Measurements from ENCODE around the gene DCST1. TPM values are rescaled to one million over a fixed set of nuclear protein-coding genes. Genes with fewer than 3 reads are reported as not detected.

Gene DCST1
- total and polyA plus RNA-seq, 2 donors (not counting 3 experiments of a cell fraction or from before 2014, with no cell fraction given) = not detected

DNA sequence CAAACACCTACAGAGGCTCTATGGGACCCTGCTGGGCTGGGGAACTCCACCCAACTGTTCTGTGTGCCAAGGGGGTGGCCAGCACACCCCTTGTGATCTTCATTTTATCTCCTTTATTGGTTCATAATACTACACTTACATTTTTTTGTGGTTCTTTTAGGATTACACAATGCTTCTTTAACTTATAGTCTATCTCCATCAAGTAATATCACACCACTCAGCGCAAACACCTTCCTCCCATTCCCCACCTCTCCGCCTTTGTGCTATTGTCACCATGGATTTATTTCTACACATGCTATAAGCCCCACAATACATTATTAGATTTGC lies 61.0 kb downstream of the DCST1 start:
- Histone ChIP-seq H3K27me3 (ENCODE audit: control insufficient read depth in 2 of 2, insufficient read depth in 2 of 2, low read length in 2 of 2) (peaks cover 8 to 19% of the 10 kb centered on the region in 2 experiments), H3K79me2 (ENCODE audit: control insufficient read depth, insufficient read depth, low read length) (no peaks in the 10 kb centered on the region), H2AFZ (ENCODE audit: low read depth, low read length) (no peak overlapping the region), H3K4me3 (replicated peaks in 1 of 3; ENCODE audit: insufficient read depth in 1 of 3, low read depth in 1 of 3, low read length in 3 of 3) (no peak overlapping the region), H3K4me1 (ENCODE audit: control insufficient read depth, extremely low read depth, insufficient read depth, low read length) (no peaks in the 10 kb centered on the region), H3K9ac (replicated peaks; ENCODE audit: extremely low read depth, insufficient read depth, low read length) (no peak overlapping the region), H3K9me3 (replicated peaks; ENCODE audit: control insufficient read depth, insufficient read depth, low read length) (no peaks in the 10 kb centered on the region), H3K36me3 (ENCODE audit: control insufficient read depth in 2 of 2, extremely low read depth in 1 of 2, insufficient read depth in 2 of 2, low read length in 2 of 2) (no peaks in the 10 kb centered on the region), H3K9me1 (replicated peaks; ENCODE audit: control insufficient read depth, extremely low read depth, insufficient read depth, low read length) (no peaks in the 10 kb centered on the region), H3K27ac (ENCODE audit: insufficient read depth, low read depth, low read length) (no peak overlapping the region), H4K20me1 (replicated peaks; ENCODE audit: control insufficient read depth, extremely low read depth, insufficient read depth, low read length) (no peaks in the 10 kb centered on the region), H3K4me2 (ENCODE audit: insufficient read depth, low read length) (no peak overlapping the region)
- dilution Hi-C loops (cut with MboI; ENCODE audit: extremely low pct_ligation_motif_present, low sequenced_read_pairs) (no loop called here), intact Hi-C loops (cut with micrococcal nuclease) (loop anchor here (1.0 kb wide), 2 partner anchors 30 to 41 kb away; partner anchors contain the start of gene SLC50A1)
- DNase-seq (ENCODE audit: low read depth, low spot score) (no peak), FAIRE-seq (no peak)
- ChIA-PET CTCF (interaction anchor here (0.9 to 13.7 kb wide), 4 partner anchors 12 to 75 kb away, joined by 3 to 673 read pairs (median 4); partner anchors contain the start of gene KRTCAP2), POLR2A (no interaction called here)
- TF ChIP-seq JUN (IDR thresholded peaks at IDR 0.05; ENCODE audit: borderline replicate concordance, insufficient read depth, insufficient read length, low read depth) (no peak), MYC (IDR thresholded peaks at IDR 0.05; ENCODE audit: low read depth, low read length) (no peak), EZH2 (IDR thresholded peaks at IDR 0.05; ENCODE audit: borderline replicate concordance, low read depth, low read length, severe bottlenecking) (peak; percentile 23)
- no TSS peak for BruUV-seq (replicated peaks)

GRCh38 chr1:155099331-155099730 lies 65.7 kb downstream of the DCST1 start:
- Histone ChIP-seq H3K27me3 (ENCODE audit: control insufficient read depth in 2 of 2, insufficient read depth in 2 of 2, low read length in 2 of 2) (peaks cover 8 to 19% of the 10 kb centered on the region in 2 experiments), H3K9me1 (replicated peaks; ENCODE audit: control insufficient read depth, extremely low read depth, insufficient read depth, low read length) (no peaks in the 10 kb centered on the region), H3K4me2 (ENCODE audit: insufficient read depth, low read length) (no peak overlapping the region), H3K4me3 (replicated peaks in 1 of 3; ENCODE audit: insufficient read depth in 1 of 3, low read depth in 1 of 3, low read length in 3 of 3) (no peak overlapping the region), H3K9me3 (replicated peaks; ENCODE audit: control insufficient read depth, insufficient read depth, low read length) (no peaks in the 10 kb centered on the region), H2AFZ (ENCODE audit: low read depth, low read length) (no peak overlapping the region), H4K20me1 (replicated peaks; ENCODE audit: control insufficient read depth, extremely low read depth, insufficient read depth, low read length) (no peaks in the 10 kb centered on the region), H3K27ac (ENCODE audit: insufficient read depth, low read depth, low read length) (no peak overlapping the region), H3K4me1 (ENCODE audit: control insufficient read depth, extremely low read depth, insufficient read depth, low read length) (no peaks in the 10 kb centered on the region), H3K79me2 (ENCODE audit: control insufficient read depth, insufficient read depth, low read length) (no peaks in the 10 kb centered on the region), H3K9ac (replicated peaks; ENCODE audit: extremely low read depth, insufficient read depth, low read length) (no peak overlapping the region), H3K36me3 (ENCODE audit: control insufficient read depth in 2 of 2, extremely low read depth in 1 of 2, insufficient read depth in 2 of 2, low read length in 2 of 2) (no peaks in the 10 kb centered on the region)
- dilution Hi-C loops (cut with MboI; ENCODE audit: extremely low pct_ligation_motif_present, low sequenced_read_pairs) = no loop called here
- DNase-seq (ENCODE audit: low read depth, low spot score) (no peak), FAIRE-seq (no peak)
- ChIA-PET CTCF (interaction anchor here (13.7 kb wide), 1 partner anchor 70 kb away, joined by 673 read pairs; the partner anchor contains the start of gene KRTCAP2), POLR2A (no interaction called here)
- TF ChIP-seq FOS (IDR thresholded peaks at IDR 0.05; ENCODE audit: borderline replicate concordance, insufficient read depth, low read length) = no peak
- no peak for TF ChIP-seq GATA2 (IDR thresholded peaks at IDR 0.05; ENCODE audit: insufficient read depth, insufficient read length, low read depth, low read length)
- TF ChIP-seq POLR2AphosphoS5 (IDR thresholded peaks at IDR 0.05; ENCODE audit: insufficient read depth, low read depth, low read length) = no peak
- no peak for TF ChIP-seq MAX (IDR thresholded peaks at IDR 0.05; ENCODE audit: insufficient read depth, insufficient read length)
- TF ChIP-seq CTCF (IDR thresholded peaks at IDR 0.05; ENCODE audit: extremely low read depth in 1 of 2, insufficient read depth in 1 of 2, low read depth in 1 of 2, low read length in 2 of 2) = no peak
- no peak for TF ChIP-seq MYC (IDR thresholded peaks at IDR 0.05; ENCODE audit: low read depth, low read length)
- TF ChIP-seq EZH2 (IDR thresholded peaks at IDR 0.05; ENCODE audit: borderline replicate concordance, low read depth, low read length, severe bottlenecking) = no peak
- no peak for TF ChIP-seq POLR2A (IDR thresholded peaks at IDR 0.05; ENCODE audit: low read depth, low read length)
- TF ChIP-seq JUN (IDR thresholded peaks at IDR 0.05; ENCODE audit: borderline replicate concordance, insufficient read depth, insufficient read length, low read depth) = no peak
- BruUV-seq (replicated peaks) = no TSS peak
- intact Hi-C loops (cut with micrococcal nuclease) = no loop called here
